Vagina (tissue), 2 donors: ENCODE measurements around the gene MMAA. TPM values are rescaled to one million over a fixed set of nuclear protein-coding genes. Genes with fewer than 3 reads are reported as not detected.

ENCODE experiments used
- DNase-seq, 2 donors: peaks; one replicate each; pipeline ENCODE4 v3.0.0-alpha.2; 2017; ENCODE audit errors: extremely low spot score in 2 of 2
- H3K27ac ChIP-seq: fragments of 200-600 bp; sonication (generic); one replicate; pipeline ENCODE4 v1.5.1; 2019
- H3K27me3 ChIP-seq: fragments of 200-600 bp; sonication (generic); one replicate; pipeline ENCODE4 v1.5.1; 2019
- H3K36me3 ChIP-seq, 2 donors: fragments of 200-600 bp; sonication (generic); one replicate each; pipeline ENCODE4 v1.5.1; 2017 to 2019
- H3K4me1 ChIP-seq: fragments of 200-600 bp; sonication (generic); one replicate; pipeline ENCODE4 v1.5.1; 2019
- H3K4me3 ChIP-seq, 2 donors: fragments of 200-600 bp; sonication (generic); 1 replicate in 1 of 2; 2 replicates in 1 of 2; pipeline ENCODE4 v1.5.1; 2016 to 2019
- H3K9me3 ChIP-seq: fragments of 200-600 bp; sonication (generic); one replicate; pipeline ENCODE4 v1.5.1; 2019
- POLR2A ChIP-seq, 2 donors: fragments of 450-650 bp; IDR thresholded peaks; one replicate each; pipeline ENCODE4 v1.6.1; 2017; ENCODE audit warnings: antibody characterized with exemption in 2 of 2, mild to moderate bottlenecking in 2 of 2, moderate library complexity in 2 of 2
- POLR2AphosphoS5 ChIP-seq, 2 donors: sonication (generic); formaldehyde crosslinking; IDR thresholded peaks; one replicate each; pipeline ENCODE4 v1.9.0; 2017; ENCODE audit warnings: antibody characterized with exemption in 2 of 2, mild to moderate bottlenecking in 2 of 2, low read depth in 1 of 2; ENCODE audit not compliant: insufficient read depth in 1 of 2
- intact Hi-C: fragments of 100-400 bp; cut with DNase I; formaldehyde crosslinking; loops from one replicate; pipeline ENCODE4 v1.15.1; 2023
- total RNA-seq: library from RNA; depleted of rRNA; stranded (reverse); fragments of >200 nt; gene quantifications from one replicate; pipeline ENCODE4 v1.2.3, GENCODE V29; 2016
- TF ChIP-seq, protein P1 (sequence below), 3 experiments: fragments of 450-650 bp in 2 of 3; fragments of 200-600 bp in 1 of 3; sonication (generic) in 1 of 3; IDR thresholded peaks; one replicate each; pipeline ENCODE4 v1.5.1; 2017 to 2019; ENCODE audit warnings: antibody characterized with exemption in 3 of 3, mild to moderate bottlenecking in 2 of 3, moderate library complexity in 2 of 3

Gene MMAA
- total RNA-seq, 1 donor from 2014 or later = 3.9 TPM

GRCh38 chr4:145679991-145680455, 60.8 kb downstream of the MMAA start, which contains the start of gene C4orf51:
C4orf51 (plus strand) TSS chr4:145680146; CDS start chr4:145680204, 58 bp downstream.
- DNase-seq = no peak
- Histone ChIP-seq H3K4me3 (no peak within 1 kb of the TSS), H3K9me3 (no peaks in the 10 kb centered on the region), H3K27me3 (no peaks in the 10 kb centered on the region), H3K27ac (no peak within 1 kb of the TSS), H3K4me1 (no peaks in the 10 kb centered on the region), H3K36me3 (no peaks in the 10 kb centered on the region)
- no peak for TF ChIP-seq POLR2AphosphoS5 (IDR thresholded peaks at IDR 0.05; ENCODE audit: insufficient read depth in 1 of 2, low read depth in 1 of 2)
- TF ChIP-seq, protein P1, sequence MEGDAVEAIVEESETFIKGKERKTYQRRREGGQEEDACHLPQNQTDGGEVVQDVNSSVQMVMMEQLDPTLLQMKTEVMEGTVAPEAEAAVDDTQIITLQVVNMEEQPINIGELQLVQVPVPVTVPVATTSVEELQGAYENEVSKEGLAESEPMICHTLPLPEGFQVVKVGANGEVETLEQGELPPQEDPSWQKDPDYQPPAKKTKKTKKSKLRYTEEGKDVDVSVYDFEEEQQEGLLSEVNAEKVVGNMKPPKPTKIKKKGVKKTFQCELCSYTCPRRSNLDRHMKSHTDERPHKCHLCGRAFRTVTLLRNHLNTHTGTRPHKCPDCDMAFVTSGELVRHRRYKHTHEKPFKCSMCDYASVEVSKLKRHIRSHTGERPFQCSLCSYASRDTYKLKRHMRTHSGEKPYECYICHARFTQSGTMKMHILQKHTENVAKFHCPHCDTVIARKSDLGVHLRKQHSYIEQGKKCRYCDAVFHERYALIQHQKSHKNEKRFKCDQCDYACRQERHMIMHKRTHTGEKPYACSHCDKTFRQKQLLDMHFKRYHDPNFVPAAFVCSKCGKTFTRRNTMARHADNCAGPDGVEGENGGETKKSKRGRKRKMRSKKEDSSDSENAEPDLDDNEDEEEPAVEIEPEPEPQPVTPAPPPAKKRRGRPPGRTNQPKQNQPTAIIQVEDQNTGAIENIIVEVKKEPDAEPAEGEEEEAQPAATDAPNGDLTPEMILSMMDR (IDR thresholded peaks at IDR 0.05) = no peak
- TF ChIP-seq POLR2A (IDR thresholded peaks at IDR 0.05) = no peak
- intact Hi-C loops = no loop called here

DNA sequence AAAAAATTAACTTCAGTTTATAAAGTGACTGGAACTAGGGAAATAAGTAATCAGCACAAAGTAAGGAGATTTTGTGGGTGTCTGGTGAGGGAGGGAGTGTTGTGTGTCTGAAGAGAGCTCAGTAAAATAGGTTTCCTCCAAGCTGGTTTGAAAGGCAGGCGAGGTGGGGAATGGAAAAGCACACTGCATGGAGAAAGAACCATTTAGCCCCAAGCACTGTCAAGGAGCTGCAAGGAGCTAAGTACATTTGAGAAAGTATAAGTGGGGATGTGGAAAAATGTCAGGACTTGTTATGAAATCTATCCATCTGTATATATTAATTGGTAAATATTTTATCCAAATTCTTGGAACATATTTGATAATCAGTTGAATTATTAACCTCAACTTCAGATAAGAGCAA, 61.7 kb downstream of the MMAA start:
- no peaks in the 10 kb centered on the region for H3K4me1 ChIP-seq
- intact Hi-C loops = no loop called here
- DNase-seq = no peak
- H3K36me3 ChIP-seq = no peaks in the 10 kb centered on the region
- no peak for TF ChIP-seq POLR2A (IDR thresholded peaks at IDR 0.05)
- TF ChIP-seq POLR2AphosphoS5 (IDR thresholded peaks at IDR 0.05; ENCODE audit: insufficient read depth in 1 of 2, low read depth in 1 of 2) = no peak
- TF ChIP-seq, protein P1 (IDR thresholded peaks at IDR 0.05) = no peak
- no peaks in the 10 kb centered on the region for H3K9me3 ChIP-seq
- no peaks in the 10 kb centered on the region for H3K27me3 ChIP-seq
- no peak overlapping the region for H3K4me3 ChIP-seq
- no peak overlapping the region for H3K27ac ChIP-seq

GRCh38 chr4:145681518-145681917, 62.3 kb downstream of the MMAA start:
- Histone ChIP-seq H3K9me3 (no peaks in the 10 kb centered on the region), H3K36me3 (no peaks in the 10 kb centered on the region), H3K4me3 (no peak overlapping the region), H3K27ac (no peak overlapping the region), H3K4me1 (no peaks in the 10 kb centered on the region), H3K27me3 (no peaks in the 10 kb centered on the region)
- no peak for DNase-seq
- intact Hi-C loops = no loop called here
- TF ChIP-seq POLR2A (IDR thresholded peaks at IDR 0.05) (no peak), POLR2AphosphoS5 (IDR thresholded peaks at IDR 0.05; ENCODE audit: insufficient read depth in 1 of 2, low read depth in 1 of 2) (no peak)
- TF ChIP-seq, protein P1 (IDR thresholded peaks at IDR 0.05) = no peak

DNA sequence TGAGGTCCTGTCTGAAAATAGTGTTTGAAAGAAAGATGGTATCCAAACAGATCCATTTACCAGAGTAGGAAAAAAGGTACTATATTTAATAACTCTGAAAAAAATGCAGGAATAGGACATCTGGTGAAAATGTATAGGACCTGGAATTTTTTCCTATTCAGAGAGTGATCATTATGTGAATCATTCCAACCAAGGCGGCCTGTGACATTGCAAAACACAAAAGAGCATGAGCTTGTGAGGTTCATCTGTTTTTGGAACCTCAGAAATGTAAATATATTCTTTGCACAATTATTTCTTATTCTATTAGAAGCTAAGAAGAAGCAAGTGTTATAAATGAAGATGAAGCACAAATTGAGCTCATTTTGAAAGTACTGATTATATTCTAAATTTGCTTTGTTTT, 62.8 kb downstream of the MMAA start:
- Histone ChIP-seq H3K4me3 (no peak overlapping the region), H3K27me3 (no peaks in the 10 kb centered on the region), H3K9me3 (no peaks in the 10 kb centered on the region), H3K36me3 (no peaks in the 10 kb centered on the region), H3K4me1 (no peaks in the 10 kb centered on the region), H3K27ac (no peak overlapping the region)
- intact Hi-C loops = no loop called here
- DNase-seq = no peak
- no peak for TF ChIP-seq POLR2A (IDR thresholded peaks at IDR 0.05)
- TF ChIP-seq POLR2AphosphoS5 (IDR thresholded peaks at IDR 0.05; ENCODE audit: insufficient read depth in 1 of 2, low read depth in 1 of 2) = no peak
- TF ChIP-seq, protein P1 (IDR thresholded peaks at IDR 0.05) = no peak

GRCh38 chr4:145686991-145687390, 67.8 kb downstream of the MMAA start:
- TF ChIP-seq POLR2A (IDR thresholded peaks at IDR 0.05) (no peak), POLR2AphosphoS5 (IDR thresholded peaks at IDR 0.05; ENCODE audit: insufficient read depth in 1 of 2, low read depth in 1 of 2) (no peak)
- TF ChIP-seq, protein P1 (IDR thresholded peaks at IDR 0.05) = no peak
- no peak for DNase-seq
- intact Hi-C loops = no loop called here
- Histone ChIP-seq H3K4me3 (no peak overlapping the region), H3K4me1 (no peaks in the 10 kb centered on the region), H3K27me3 (no peaks in the 10 kb centered on the region), H3K36me3 (no peaks in the 10 kb centered on the region), H3K9me3 (no peaks in the 10 kb centered on the region), H3K27ac (no peak overlapping the region)
